AG09309 (cell line): ENCODE results near the gene ITSN1.
"Not testable (repeated sequence)": the region's sequence is repeated elsewhere in the genome, so short reads cannot be mapped to it uniquely, and the experiment has no call there.

Experiments used
- DNase-seq: peaks from one replicate; pipeline ENCODE4 v3.0.0-alpha.2; 2010; ENCODE audit warnings: low read depth
- H3K4me3 ChIP-seq: 2 replicates; pipeline ENCODE4 v1.5.1; 2011; ENCODE audit warnings: mild to moderate bottlenecking, low read depth, low read length, moderate library complexity; ENCODE audit not compliant: control insufficient read depth
- TF ChIP-seq, protein P1 (sequence below): IDR thresholded peaks from 2 replicates; pipeline ENCODE4 v1.5.1; 2011; ENCODE audit warnings: mild to moderate bottlenecking, low read depth, low read length, inconsistent platforms; ENCODE audit not compliant: insufficient read depth, control insufficient read depth; ENCODE audit errors: missing control alignments

ITSN1 gene

DNA sequence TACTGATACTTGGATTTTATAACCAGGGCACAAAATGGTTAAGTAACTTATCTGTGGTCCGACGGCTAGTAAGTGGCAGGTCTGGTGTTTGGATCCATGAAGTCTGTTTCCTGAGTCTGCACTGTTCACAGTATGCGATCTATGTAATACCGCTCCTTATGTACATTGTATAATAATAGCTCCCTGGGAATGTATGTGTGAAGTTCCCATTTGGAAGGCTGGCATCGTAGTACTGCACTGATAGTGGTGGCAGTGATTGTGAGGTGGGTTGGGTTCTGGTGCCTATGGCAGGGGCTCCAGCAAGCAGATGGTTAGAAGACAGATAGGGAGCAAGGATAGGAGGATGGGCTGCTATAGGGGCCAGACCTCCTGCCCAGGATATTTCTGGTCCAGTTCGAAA lies 25.3 kb downstream of the ITSN1 start:
- no peak overlapping the region for H3K4me3 ChIP-seq
- TF ChIP-seq, protein P1, sequence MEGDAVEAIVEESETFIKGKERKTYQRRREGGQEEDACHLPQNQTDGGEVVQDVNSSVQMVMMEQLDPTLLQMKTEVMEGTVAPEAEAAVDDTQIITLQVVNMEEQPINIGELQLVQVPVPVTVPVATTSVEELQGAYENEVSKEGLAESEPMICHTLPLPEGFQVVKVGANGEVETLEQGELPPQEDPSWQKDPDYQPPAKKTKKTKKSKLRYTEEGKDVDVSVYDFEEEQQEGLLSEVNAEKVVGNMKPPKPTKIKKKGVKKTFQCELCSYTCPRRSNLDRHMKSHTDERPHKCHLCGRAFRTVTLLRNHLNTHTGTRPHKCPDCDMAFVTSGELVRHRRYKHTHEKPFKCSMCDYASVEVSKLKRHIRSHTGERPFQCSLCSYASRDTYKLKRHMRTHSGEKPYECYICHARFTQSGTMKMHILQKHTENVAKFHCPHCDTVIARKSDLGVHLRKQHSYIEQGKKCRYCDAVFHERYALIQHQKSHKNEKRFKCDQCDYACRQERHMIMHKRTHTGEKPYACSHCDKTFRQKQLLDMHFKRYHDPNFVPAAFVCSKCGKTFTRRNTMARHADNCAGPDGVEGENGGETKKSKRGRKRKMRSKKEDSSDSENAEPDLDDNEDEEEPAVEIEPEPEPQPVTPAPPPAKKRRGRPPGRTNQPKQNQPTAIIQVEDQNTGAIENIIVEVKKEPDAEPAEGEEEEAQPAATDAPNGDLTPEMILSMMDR, result no peak
- DNase-seq, result no peak

- TF ChIP-seq, protein P1, result no peak
- DNase-seq, result no peak
- no peak overlapping the region for H3K4me3 ChIP-seq
These were observed 25.9 kb downstream of the ITSN1 start for GRCh38 chr21:33668180-33668579.

GRCh38 chr21:33668620-33669019 lies 26.3 kb downstream of the ITSN1 start:
- TF ChIP-seq, protein P1, result no peak
- DNase-seq, result no peak
- H3K4me3 ChIP-seq, result no peak overlapping the region

DNA sequence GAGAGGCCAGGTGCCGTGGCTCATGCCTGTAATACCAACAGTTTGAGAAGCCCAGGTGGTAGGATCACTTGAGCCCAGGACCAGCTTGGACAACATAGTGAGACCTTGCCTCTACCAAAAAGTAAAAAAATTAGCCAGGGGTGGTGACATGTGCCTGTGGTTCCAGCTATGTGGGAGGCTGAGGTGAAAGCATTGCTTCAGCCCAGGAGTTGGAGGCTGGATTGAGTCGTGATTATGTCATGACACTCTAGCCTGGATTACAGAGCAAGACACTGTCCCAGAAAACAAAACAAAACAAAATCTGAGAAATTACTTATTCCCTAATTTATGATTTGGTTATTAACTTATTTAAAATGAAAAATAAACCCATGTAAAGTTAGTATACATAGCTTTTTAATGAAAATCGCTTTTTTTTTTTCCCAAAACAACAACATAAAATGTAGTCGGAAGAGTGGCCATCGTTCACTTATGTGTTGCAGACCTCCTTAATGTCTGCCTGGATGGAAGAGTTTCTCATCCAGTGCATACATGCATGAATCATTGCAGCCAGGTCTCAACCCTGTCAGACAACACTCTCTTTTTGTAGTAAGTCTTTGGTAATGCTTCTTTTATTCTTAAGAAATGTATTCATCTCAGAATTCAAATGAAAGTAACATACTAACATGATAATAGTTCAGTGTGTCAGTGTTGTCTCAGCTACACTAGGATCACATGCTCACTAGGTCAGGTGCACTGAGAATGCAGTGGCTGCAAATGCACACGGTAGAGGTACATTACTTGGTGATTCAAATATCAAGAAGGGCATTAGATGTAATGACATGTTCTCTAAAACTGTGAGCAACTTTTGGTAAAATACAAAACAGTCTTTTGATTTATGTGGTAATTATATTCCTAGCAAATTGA lies 28.0 kb downstream of the ITSN1 start:
- no peak for DNase-seq
- TF ChIP-seq, protein P1, result no peak

GRCh38 chr21:33673473-33673872 lies 31.2 kb downstream of the ITSN1 start:
- DNase-seq, result no peak
- TF ChIP-seq, protein P1, result no peak
- no peak overlapping the region for H3K4me3 ChIP-seq

More for the DNA sequence above, 28.0 kb downstream of the ITSN1 start:
- no peak overlapping the region for H3K4me3 ChIP-seq

DNA sequence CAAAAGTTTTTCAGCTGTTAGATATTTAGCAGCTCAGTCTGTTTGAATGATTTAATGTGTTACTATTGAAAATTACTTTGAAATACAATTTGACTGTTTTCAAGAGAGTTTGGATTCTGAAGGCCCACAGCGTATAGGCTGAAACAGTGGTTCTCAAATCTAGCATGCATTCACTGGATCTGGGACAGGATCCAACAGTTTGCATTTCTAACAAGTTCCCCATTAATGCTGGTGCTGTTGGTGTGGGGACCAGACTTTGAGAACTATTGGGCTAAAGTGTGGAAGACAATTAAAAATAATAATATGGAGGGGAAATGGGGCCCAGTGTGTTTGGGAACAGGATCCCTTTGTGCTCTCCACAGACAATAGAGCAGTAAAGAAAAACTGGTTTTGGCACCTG lies 31.9 kb downstream of the ITSN1 start:
- TF ChIP-seq, protein P1, result no peak
- no peak overlapping the region for H3K4me3 ChIP-seq
- no peak for DNase-seq

GRCh38 chr21:33676666-33677065 lies 34.4 kb downstream of the ITSN1 start:
- DNase-seq, H3K4me3 ChIP-seq: not testable (repeated sequence)
